CD4-positive, CD25-positive, alpha-beta regulatory T cell (primary cell): Measurements from ENCODE around the gene BCAP31. TPM values are rescaled to one million over a fixed set of nuclear protein-coding genes. Genes with fewer than 3 reads are reported as not detected.
"Not testable (repeated sequence)": the region's sequence is repeated elsewhere in the genome, so short reads cannot be mapped to it uniquely, and the experiment has no call there.

ENCODE experiments used
- ATAC-seq, 2 donors: fragments of 150-1000 bp; cut with Tn5 transposase; one replicate each; pipeline ENCODE4 v1.10.0; 2021; ENCODE audit warnings: low read depth in 2 of 2, moderate number of reproducible peaks in 2 of 2, moderate library complexity in 1 of 2
- DNase-seq, 3 donors: peaks; one replicate each; pipeline versions ENCODE4 v3.0.0 to v3.0.0-alpha.2; 2012 to 2022; ENCODE audit warnings: mixed read lengths in 1 of 3
- H3K27ac ChIP-seq: one replicate; pipeline ENCODE4 v1.7.0; 2013; ENCODE audit warnings: mild to moderate bottlenecking, low read length; ENCODE audit not compliant: insufficient read depth, poor library complexity, severe bottlenecking
- H3K27me3 ChIP-seq: one replicate; pipeline ENCODE4 v1.7.0; 2013; ENCODE audit warnings: low read length; ENCODE audit not compliant: control insufficient read depth, insufficient read depth
- H3K36me3 ChIP-seq: one replicate; pipeline ENCODE4 v1.7.0; 2013; ENCODE audit warnings: mild to moderate bottlenecking, low read length, moderate library complexity; ENCODE audit not compliant: control insufficient read depth, insufficient read depth
- H3K4me1 ChIP-seq: 2 replicates; pipeline ENCODE4 v1.7.0; 2013; ENCODE audit warnings: mild to moderate bottlenecking, low read length; ENCODE audit not compliant: insufficient read depth, control insufficient read depth, poor library complexity, severe bottlenecking
- H3K4me3 ChIP-seq: one replicate; pipeline ENCODE4 v1.7.0; 2013; ENCODE audit warnings: low read depth, mild to moderate bottlenecking, low read length, moderate library complexity
- H3K9me3 ChIP-seq, 2 experiments: 1 replicate in 1 of 2; 2 replicates in 1 of 2; pipeline ENCODE4 v1.7.0; 2013; ENCODE audit warnings: low read length in 2 of 2, mild to moderate bottlenecking in 1 of 2, moderate library complexity in 1 of 2; ENCODE audit not compliant: control insufficient read depth in 2 of 2
- H3K27ac Mint-ChIP-seq, 3 donors: one replicate each; pipeline ENCODE4 v1.8.0; 2020 to 2022; ENCODE audit warnings: mild to moderate bottlenecking in 3 of 3, mixed read lengths in 3 of 3, moderate library complexity in 2 of 3
- H3K27me3 Mint-ChIP-seq: one replicate; pipeline ENCODE4 v1.8.0; 2022; ENCODE audit warnings: mild to moderate bottlenecking, mixed read lengths
- H3K36me3 Mint-ChIP-seq: one replicate; pipeline ENCODE4 v1.8.0; 2020; ENCODE audit warnings: mixed read lengths
- H3K4me1 Mint-ChIP-seq, 4 donors: one replicate each; pipeline ENCODE4 v1.8.0; 2020 to 2022; ENCODE audit warnings: mixed read lengths in 4 of 4, mild to moderate bottlenecking in 1 of 4
- H3K4me3 Mint-ChIP-seq, 4 donors: one replicate each; pipeline ENCODE4 v1.8.0; 2020 to 2022; ENCODE audit warnings: mild to moderate bottlenecking in 4 of 4, mixed read lengths in 4 of 4, moderate library complexity in 3 of 4
- H3K9me3 Mint-ChIP-seq, 7 donors: one replicate each; pipeline ENCODE4 v1.8.0; 2020 to 2022; ENCODE audit warnings: mixed read lengths in 7 of 7, mild to moderate bottlenecking in 3 of 7, moderate library complexity in 2 of 7
- polyA plus RNA-seq, 4 donors: library from polyadenylated mRNA; unstranded; fragments of 300-500 nt; fragmentation: Illumina TruSeq; gene quantifications; one replicate each; pipeline ENCODE4 v1.2.3, GENCODE V29; 2021
- total RNA-seq: library from RNA; stranded (reverse); gene quantifications from one replicate; pipeline ENCODE4 v1.2.3, GENCODE V29; 2022

BCAP31 gene
- total and polyA plus RNA-seq, 5 donors from 2014 or later, result 99.9 to 318 (median 269) TPM

- Mint-ChIP-seq H3K9me3 (no peaks in the 10 kb centered on the region), H3K4me1 (peaks cover 0 to 11% (median 3%) of the 10 kb centered on the region in 4 donors), H3K36me3 (no peaks in the 10 kb centered on the region), H3K27me3 (no peaks in the 10 kb centered on the region), H3K4me3 (no peak overlapping the region), H3K27ac (peak overlapping the region in 1 of 3 donors; percentile 26)
- H3K27me3 ChIP-seq, result no peaks in the 10 kb centered on the region
- no peaks in the 10 kb centered on the region for H3K4me1 ChIP-seq
- H3K27ac ChIP-seq, result no peak overlapping the region
- ATAC-seq (peak in 1 of 2 donors; percentile 42), DNase-seq (peak in 1 of 3 donors; percentile 50)
- peaks cover 17% of the 10 kb centered on the region for H3K36me3 ChIP-seq
- H3K4me3 ChIP-seq, result no peak overlapping the region
- H3K9me3 ChIP-seq, result no peaks in the 10 kb centered on the region
Observed at GRCh38 chrX:153708415-153708814, 15.8 kb downstream of the BCAP31 start.

- peaks cover 17% of the 10 kb centered on the region for H3K36me3 ChIP-seq
- ATAC-seq, result no peak
- Mint-ChIP-seq H3K36me3 (no peaks in the 10 kb centered on the region), H3K4me3 (no peak overlapping the region), H3K9me3 (no peaks in the 10 kb centered on the region), H3K4me1 (peaks cover 0 to 11% (median 2%) of the 10 kb centered on the region in 4 donors), H3K27me3 (no peaks in the 10 kb centered on the region), H3K27ac (no peak overlapping the region)
- no peak for DNase-seq
- no peaks in the 10 kb centered on the region for H3K9me3 ChIP-seq
- no peaks in the 10 kb centered on the region for H3K4me1 ChIP-seq
- H3K27me3 ChIP-seq, result no peaks in the 10 kb centered on the region
- no peak overlapping the region for H3K4me3 ChIP-seq
- H3K27ac ChIP-seq, result no peak overlapping the region
Observed at GRCh38 chrX:153707406-153707805, 16.8 kb downstream of the BCAP31 start.

- Histone ChIP-seq H3K4me1 (no peaks in the 10 kb centered on the region), H3K27me3 (no peaks in the 10 kb centered on the region), H3K27ac (no peak overlapping the region), H3K36me3 (peaks cover 17% of the 10 kb centered on the region), H3K4me3 (no peak overlapping the region), H3K9me3 (no peaks in the 10 kb centered on the region)
- no peak overlapping the region for H3K4me3 Mint-ChIP-seq
- no peaks in the 10 kb centered on the region for H3K9me3 Mint-ChIP-seq
- peak overlapping the region in 2 of 3 donors; percentile 38 to 72 for H3K27ac Mint-ChIP-seq
- H3K36me3 Mint-ChIP-seq, result no peaks in the 10 kb centered on the region
- no peaks in the 10 kb centered on the region for H3K27me3 Mint-ChIP-seq
- ATAC-seq, result no peak
- H3K4me1 Mint-ChIP-seq, result peaks cover 0 to 11% (median 2%) of the 10 kb centered on the region in 4 donors
- DNase-seq, result no peak
Observed at GRCh38 chrX:153706799-153707198, 17.4 kb downstream of the BCAP31 start.

DNA sequence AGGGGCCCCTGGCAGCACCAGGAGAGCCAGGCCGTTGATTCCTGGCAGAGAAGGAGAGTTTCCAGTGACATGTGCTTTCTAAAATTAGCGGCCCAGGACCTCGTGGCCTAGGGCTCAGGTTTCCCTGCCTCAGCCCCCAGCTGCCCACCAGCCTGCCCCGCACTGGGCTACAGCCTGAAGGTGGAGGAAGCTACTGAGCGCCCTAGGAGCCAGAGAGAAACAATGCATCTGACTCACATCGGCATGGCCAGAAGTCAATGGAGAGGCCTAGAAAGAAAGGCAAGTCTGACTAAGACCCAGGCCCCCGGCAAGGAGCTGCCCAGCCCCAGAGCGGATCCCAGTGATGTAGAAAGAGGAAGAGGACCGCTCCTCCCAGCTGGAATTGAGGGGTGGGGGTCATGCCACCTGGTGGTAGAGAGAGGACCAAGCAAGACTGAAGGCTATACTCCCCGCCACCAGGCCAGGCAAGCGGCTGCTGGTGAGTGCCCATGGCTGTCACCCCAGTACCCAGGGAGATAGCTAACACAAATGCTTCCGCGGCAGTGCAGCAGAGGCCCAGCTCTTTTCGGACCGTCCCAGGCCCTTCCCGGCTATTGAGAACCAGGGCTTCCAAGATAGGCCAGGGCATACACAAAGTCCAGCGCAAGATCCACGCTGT, 18.7 kb downstream of the BCAP31 start:
- DNase-seq, H3K9me3 ChIP-seq, H3K9me3 Mint-ChIP-seq, H3K4me3 ChIP-seq, H3K27me3 ChIP-seq, H3K36me3 Mint-ChIP-seq, H3K27ac Mint-ChIP-seq, H3K27ac ChIP-seq, H3K27me3 Mint-ChIP-seq, H3K4me3 Mint-ChIP-seq, ATAC-seq, H3K4me1 ChIP-seq: not testable (repeated sequence)
- peaks cover 0 to 11% (median 2%) of the 10 kb centered on the region in 4 donors for H3K4me1 Mint-ChIP-seq
- peaks cover 16% of the 10 kb centered on the region for H3K36me3 ChIP-seq

DNA sequence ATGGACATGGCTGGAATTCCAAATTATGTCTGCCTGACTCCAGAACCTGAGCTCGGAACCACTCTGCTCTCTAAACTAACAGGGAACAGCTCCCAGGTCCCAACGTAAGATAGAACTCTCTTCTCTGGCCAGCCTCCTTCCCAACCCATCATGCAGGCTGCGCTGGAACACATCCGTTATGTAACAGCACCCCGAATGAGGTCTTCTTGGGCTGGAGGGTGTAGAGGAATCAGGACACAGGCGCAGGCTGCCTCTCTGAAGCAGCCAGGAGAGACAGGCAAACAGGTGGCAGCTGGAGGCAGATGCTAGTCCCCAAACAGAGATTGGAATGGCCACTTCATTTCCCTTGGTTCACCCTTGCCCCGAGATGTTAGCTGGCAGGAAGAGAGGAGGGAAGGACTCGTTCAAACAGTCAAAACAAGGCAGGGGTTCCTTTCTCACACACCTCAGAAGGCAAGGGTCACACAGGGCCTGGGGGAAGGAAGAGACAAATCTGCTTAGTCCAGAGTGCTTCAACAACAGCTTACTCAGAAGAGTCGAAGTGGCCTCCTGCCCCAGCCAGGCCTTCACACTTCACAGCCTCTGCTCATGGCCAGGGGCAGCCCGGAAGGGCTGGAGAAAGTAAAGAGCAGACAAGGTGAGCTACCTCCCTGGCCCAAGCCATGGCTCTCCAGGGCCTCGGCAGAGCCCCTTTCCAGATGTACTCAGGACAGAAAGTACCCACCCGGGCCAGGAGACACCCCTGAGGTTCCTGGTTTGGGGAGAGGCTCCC, 19.4 kb downstream of the BCAP31 start:
- H3K4me3 ChIP-seq, H3K36me3 Mint-ChIP-seq, H3K9me3 Mint-ChIP-seq, H3K27me3 ChIP-seq, H3K27me3 Mint-ChIP-seq, H3K9me3 ChIP-seq, DNase-seq, ATAC-seq, H3K4me1 ChIP-seq, H3K4me3 Mint-ChIP-seq, H3K27ac ChIP-seq: not testable (repeated sequence)
- H3K36me3 ChIP-seq, result peaks cover 12% of the 10 kb centered on the region
- Mint-ChIP-seq H3K4me1 (peaks cover 0 to 11% (median 2%) of the 10 kb centered on the region in 4 donors), H3K27ac (peak overlapping the region in 1 of 3 donors; percentile 21)

- Mint-ChIP-seq H3K9me3 (no peaks in the 10 kb centered on the region), H3K4me3 (no peak overlapping the region), H3K27ac (peak overlapping the region in 1 of 3 donors; percentile 21), H3K27me3 (no peaks in the 10 kb centered on the region), H3K36me3 (no peaks in the 10 kb centered on the region), H3K4me1 (peaks cover 0 to 11% (median 2%) of the 10 kb centered on the region in 4 donors)
- no peaks in the 10 kb centered on the region for H3K4me1 ChIP-seq
- ATAC-seq, result no peak
- no peak overlapping the region for H3K4me3 ChIP-seq
- no peak for DNase-seq
- H3K36me3 ChIP-seq, result peaks cover 12% of the 10 kb centered on the region
- H3K27me3 ChIP-seq, result no peaks in the 10 kb centered on the region
- H3K27ac ChIP-seq, result no peak overlapping the region
- H3K9me3 ChIP-seq, result no peaks in the 10 kb centered on the region
Observed at GRCh38 chrX:153704021-153704526, 20.1 kb downstream of the BCAP31 start.

DNA sequence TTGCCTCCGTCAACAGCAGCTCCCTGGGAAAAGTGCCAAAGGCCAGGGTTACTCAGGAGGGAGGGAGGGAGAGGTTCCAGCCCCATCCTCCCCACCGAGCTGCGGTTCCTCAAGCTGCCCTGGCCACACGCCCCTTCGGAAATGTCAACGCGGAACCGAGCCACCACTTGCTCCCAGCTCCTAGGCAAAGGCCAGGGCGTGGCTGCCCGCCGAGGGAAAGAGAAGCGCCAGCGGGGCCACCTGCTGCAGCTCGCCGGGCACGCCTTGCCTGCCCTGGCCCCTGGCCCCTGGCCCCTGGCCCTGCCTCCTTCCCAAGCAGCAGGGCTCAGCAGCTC, 21.2 kb downstream of the BCAP31 start:
- DNase-seq (no peak), ATAC-seq (no peak)
- H3K27me3 Mint-ChIP-seq, result no peaks in the 10 kb centered on the region
- H3K36me3 ChIP-seq, result peaks cover 12% of the 10 kb centered on the region
- peaks cover under 1% of the 10 kb centered on the region for H3K36me3 Mint-ChIP-seq
- H3K27ac ChIP-seq, result no peak overlapping the region
- no peaks in the 10 kb centered on the region for H3K9me3 Mint-ChIP-seq
- peaks cover 0 to 4% (median 3%) of the 10 kb centered on the region in 4 donors for H3K4me1 Mint-ChIP-seq
- H3K4me3 ChIP-seq, result no peak overlapping the region
- H3K4me3 Mint-ChIP-seq, result no peak overlapping the region
- H3K27ac Mint-ChIP-seq, result no peak overlapping the region
- H3K4me1 ChIP-seq, result no peaks in the 10 kb centered on the region
- no peaks in the 10 kb centered on the region for H3K27me3 ChIP-seq
- no peaks in the 10 kb centered on the region for H3K9me3 ChIP-seq
